K562 (cell line): ENCODE data around the gene PSMA2. TPM values are rescaled to one million over a fixed set of nuclear protein-coding genes. Genes with fewer than 3 reads are reported as not detected.

Source experiments
- ATAC-seq: fragments of 200-7000 bp; cut with Tn5 transposase; 3 replicates; pipeline ENCODE4 v1.9.1; 2020; ENCODE audit warnings: moderate library complexity
- BruUV-seq: library from RNA; stranded (reverse); fragments of 400-500 nt; replicated peaks from 2 replicates; lab custom pipeline; 2021; lab: Mats Ljungman, UMichigan
- CTCF ChIA-PET: fragments of 300-600 bp; formaldehyde crosslinking; extraction: SDS; loops from one replicate; lab custom pipeline; 2021; ENCODE audit warnings: low intra/inter-chr PET ratio; lab: Yijun Ruan, JAX
- POLR2A ChIA-PET: fragments of 300-600, 350-650 bp; sonication (Branson Sonifier 250); formaldehyde crosslinking; extraction: SDS; loops from one replicate; lab custom pipeline; 2021; ENCODE audit warnings: antibody characterized with exemption, inconsistent platforms; lab: Yijun Ruan, JAX
- DNase-seq, 4 experiments: peaks; one replicate each; pipeline versions ENCODE4 v3.0.0 to v3.0.0-alpha.2; 2011 to 2018; ENCODE audit warnings: low spot score in 3 of 4, mixed read lengths in 3 of 4; ENCODE audit errors: extremely low read depth in 1 of 4
- FAIRE-seq: peaks from 2 replicates; lab custom pipeline; 2011; peaks lifted over from hg19 to GRCh38; lab: Jason Lieb, UNC
- H2AFZ ChIP-seq: 2 replicates; pipeline ENCODE4 v1.6.0; 2011; ENCODE audit warnings: low read depth, low read length, control low read depth, inconsistent platforms
- H3K27ac ChIP-seq: fragments of 200-600 bp; 3 replicates; pipeline ENCODE4 v1.8.0; 2011; ENCODE audit warnings: low read depth, mild to moderate bottlenecking, control low read depth, inconsistent platforms, low read length, moderate library complexity, mixed read lengths; ENCODE audit errors: extremely low read depth
- H3K27me3 ChIP-seq, 2 experiments: fragments of 300-600 bp in 1 of 2; 2 replicates in 1 of 2; 3 replicates in 1 of 2; pipeline versions ENCODE4 v1.6.0 to v1.8.0; 2011; ENCODE audit warnings: inconsistent platforms in 2 of 2, low read length in 2 of 2, mild to moderate bottlenecking in 1 of 2, mixed read lengths in 1 of 2, moderate library complexity in 1 of 2; ENCODE audit not compliant: control insufficient read depth in 2 of 2, insufficient read depth in 2 of 2
- H3K36me3 ChIP-seq: fragments of 300-600 bp; 3 replicates; pipeline ENCODE4 v1.8.0; 2011; ENCODE audit warnings: mild to moderate bottlenecking, low read length, inconsistent platforms; ENCODE audit not compliant: control insufficient read depth, insufficient read depth
- H3K4me1 ChIP-seq, 2 experiments: fragments of 200-600 bp in 1 of 2; replicated peaks in 1 of 2; 2 replicates in 1 of 2; 3 replicates in 1 of 2; pipeline versions ENCODE4 v1.5.1 to v1.8.0; 2011; ENCODE audit warnings: inconsistent platforms in 2 of 2, low read length in 2 of 2, mild to moderate bottlenecking in 1 of 2, mixed read lengths in 1 of 2, moderate library complexity in 1 of 2; ENCODE audit not compliant: control insufficient read depth in 2 of 2, insufficient read depth in 2 of 2
- H3K4me2 ChIP-seq: 2 replicates; pipeline ENCODE4 v1.6.1; 2011; ENCODE audit warnings: low read length, control low read depth, inconsistent platforms, mixed read lengths; ENCODE audit not compliant: insufficient read depth
- H3K4me3 ChIP-seq: fragments of 200-600 bp; sonication (generic), shearing (Covaris generic); 2 replicates; pipeline ENCODE4 v1.5.1; 2016; ENCODE audit warnings: control low read depth, inconsistent platforms
- H3K79me2 ChIP-seq: fragments of 200-600 bp; 3 replicates; pipeline ENCODE4 v1.8.0; 2011; ENCODE audit warnings: low read length, inconsistent platforms; ENCODE audit not compliant: control insufficient read depth, insufficient read depth
- H3K9ac ChIP-seq, 2 experiments: 2 replicates each; pipeline versions ENCODE4 v1.6.0 to v1.6.1; 2011; ENCODE audit warnings: low read depth in 2 of 2, low read length in 2 of 2, control low read depth in 1 of 2, inconsistent platforms in 1 of 2, mild to moderate bottlenecking in 1 of 2, mixed read lengths in 1 of 2; ENCODE audit not compliant: insufficient read depth in 1 of 2
- H3K9me1 ChIP-seq: one replicate; pipeline ENCODE4 v1.6.0; 2011; ENCODE audit warnings: inconsistent platforms, mild to moderate bottlenecking, low read length, moderate library complexity; ENCODE audit not compliant: control insufficient read depth, insufficient read depth
- H3K9me3 ChIP-seq: replicated peaks from 2 replicates; pipeline ENCODE4 v1.5.1; 2011; ENCODE audit warnings: low read depth, low read length, inconsistent platforms; ENCODE audit not compliant: control insufficient read depth, insufficient read depth
- H4K20me1 ChIP-seq: replicated peaks from 2 replicates; pipeline ENCODE4 v1.6.1; 2011; ENCODE audit warnings: low read length, inconsistent platforms, mixed read lengths; ENCODE audit not compliant: control insufficient read depth, insufficient read depth
- HNRNPK ChIP-seq: fragments of 200-400 bp; formaldehyde crosslinking; IDR thresholded peaks from one replicate; pipeline ENCODE4 v1.6.1; 2018; ENCODE audit warnings: mild to moderate bottlenecking, low read depth, low read length; ENCODE audit not compliant: poor library complexity, severe bottlenecking
- PCBP1 ChIP-seq: fragments of 200-400 bp; formaldehyde crosslinking; IDR thresholded peaks from 2 replicates; pipeline ENCODE4 v1.6.1; 2018; ENCODE audit warnings: mild to moderate bottlenecking, low read depth, low read length; ENCODE audit not compliant: poor library complexity, severe bottlenecking
- PCBP2 ChIP-seq: fragments of 200-400 bp; formaldehyde crosslinking; IDR thresholded peaks from 2 replicates; pipeline ENCODE4 v1.6.1; 2018; ENCODE audit warnings: low read length, low read depth, mild to moderate bottlenecking, moderate library complexity; ENCODE audit not compliant: poor library complexity, severe bottlenecking
- TARDBP ChIP-seq: fragments of 450-650 bp; IDR thresholded peaks from 2 replicates; pipeline ENCODE4 v1.6.1; 2016
- in situ Hi-C: fragments of 300-500 bp; cut with MboI; formaldehyde crosslinking; loops from 4 replicates; pipeline ENCODE4 v1.15.0; 2018; ENCODE audit warnings: inconsistent platforms, mixed read lengths
- intact Hi-C: fragments of 100-400 bp; cut with micrococcal nuclease; formaldehyde crosslinking; loops from 2 replicates; pipeline ENCODE4 v1.14.2; 2022
- polyA plus RNA-seq, 8 experiments: library from polyadenylated mRNA; depleted of rRNA in 4 of 8; stranded (reverse) in 5 of 8; unstranded in 3 of 8; fragments of >200 nt; fragmentation: Nextera tagmentation in 2 of 8; fragmentation: Illumina TruSeq in 1 of 8; extraction: Ambion mirVana in 2 of 8; extraction: Trizol in 1 of 8; gene quantifications; 2 replicates each; pipeline versions ENCODE4 v1.2.1 to v1.2.3, GENCODE V29; 2011 to 2014; ENCODE audit warnings: inconsistent platforms in 1 of 8, missing spikeins in 1 of 8
- total RNA-seq, 7 experiments: library from RNA; depleted of rRNA in 6 of 7; stranded (reverse); fragments of >200 nt in 6 of 7; fragmentation: Illumina TruSeq in 2 of 7; extraction: Trizol in 2 of 7; gene quantifications; 2 replicates each; pipeline versions ENCODE4 v1.2.1 to v1.2.3, GENCODE V29; 2011 to 2021; ENCODE audit warnings: low replicate concordance in 1 of 7
- TF ChIP-seq, protein P1 (sequence below), 2 experiments: fragments of 450-650 bp; IDR thresholded peaks; 2 replicates each; pipeline ENCODE4 v1.6.1; 2016

The PSMA2 gene
- total and polyA plus RNA-seq, 9 of the 15 experiments (the other 6 are each of a cell fraction or from before 2014, with no cell fraction given) = 91.7 to 1,070 (median 213) TPM

- TF ChIP-seq, protein P1, sequence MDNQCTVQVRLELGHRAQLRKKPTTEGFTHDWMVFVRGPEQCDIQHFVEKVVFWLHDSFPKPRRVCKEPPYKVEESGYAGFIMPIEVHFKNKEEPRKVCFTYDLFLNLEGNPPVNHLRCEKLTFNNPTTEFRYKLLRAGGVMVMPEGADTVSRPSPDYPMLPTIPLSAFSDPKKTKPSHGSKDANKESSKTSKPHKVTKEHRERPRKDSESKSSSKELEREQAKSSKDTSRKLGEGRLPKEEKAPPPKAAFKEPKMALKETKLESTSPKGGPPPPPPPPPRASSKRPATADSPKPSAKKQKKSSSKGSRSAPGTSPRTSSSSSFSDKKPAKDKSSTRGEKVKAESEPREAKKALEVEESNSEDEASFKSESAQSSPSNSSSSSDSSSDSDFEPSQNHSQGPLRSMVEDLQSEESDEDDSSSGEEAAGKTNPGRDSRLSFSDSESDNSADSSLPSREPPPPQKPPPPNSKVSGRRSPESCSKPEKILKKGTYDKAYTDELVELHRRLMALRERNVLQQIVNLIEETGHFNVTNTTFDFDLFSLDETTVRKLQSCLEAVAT (IDR thresholded peaks at IDR 0.05) = no peak
Observed at GRCh38 chr7:42902331-42902730, 29.6 kb downstream of the PSMA2 start (continued).

DNA sequence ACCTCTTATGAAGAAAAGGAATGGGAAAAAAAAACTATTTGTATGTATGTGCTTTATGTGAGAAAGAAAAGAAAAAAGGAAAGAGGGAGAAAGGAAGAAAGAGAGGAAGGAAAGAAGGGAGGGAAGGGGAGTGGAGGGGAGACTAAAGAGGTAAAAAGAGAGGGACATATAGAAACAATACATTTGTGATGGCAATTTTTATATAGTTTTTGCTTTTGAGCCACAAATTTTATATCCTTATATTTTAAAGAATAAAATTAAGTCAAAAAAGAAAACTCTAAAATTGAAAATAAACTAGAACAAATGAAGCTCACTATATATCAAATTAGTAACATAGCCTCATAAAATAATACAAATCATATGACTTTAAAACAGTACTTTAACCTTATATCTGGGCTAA, 31.1 kb downstream of the PSMA2 start:
- Histone ChIP-seq H3K9me3 (no peaks in the 10 kb centered on the region), H2AFZ (no peak overlapping the region), H3K4me2 (no peak overlapping the region), H3K27ac (no peak overlapping the region), H3K4me1 (no peaks in the 10 kb centered on the region), H4K20me1 (no peaks in the 10 kb centered on the region), H3K36me3 (no peaks in the 10 kb centered on the region), H3K9me1 (no peaks in the 10 kb centered on the region), H3K79me2 (no peaks in the 10 kb centered on the region), H3K27me3 (peaks cover 0 to 16% of the 10 kb centered on the region in 2 experiments; a peak in 3 of 5 replicates), H3K4me3 (no peak overlapping the region), H3K9ac (no peak overlapping the region)
- intact Hi-C loops = no loop called here
- no TSS peak for BruUV-seq
- in situ Hi-C loops = no loop called here
- FAIRE-seq (no peak), DNase-seq (no peak), ATAC-seq (no peak)
- ChIA-PET POLR2A (interaction anchor here (0.7 kb wide), 1 partner anchor 46 kb away, joined by 3 read pairs; no protein-coding TSS in a partner anchor), CTCF (no interaction called here)
- TF ChIP-seq PCBP1 (peak; percentile 55), HNRNPK (peak; percentile 84), PCBP2 (peak; percentile 25), TARDBP (no peak)
